Femur (tissue), 1 donor: ENCODE results near the gene TH.

Source experiments
- DNase-seq: peaks from one replicate; pipeline ENCODE4 v3.0.0-alpha.2; 2017

TH gene

GRCh38 chr11:2157294-2158040 is 14.1 kb downstream of the TH start:
- DNase-seq = no peak

GRCh38 chr11:2156416-2157182 is 15.0 kb downstream of the TH start:
- peak; percentile 83 for DNase-seq

- no peak for DNase-seq
Observed at GRCh38 chr11:2155511-2155910, 16.1 kb downstream of the TH start.

GRCh38 chr11:2154889-2155288 is 16.7 kb downstream of the TH start:
- DNase-seq = no peak

GRCh38 chr11:2154195-2154585 is 17.4 kb downstream of the TH start:
- no peak for DNase-seq

- DNase-seq = no peak
Observed at GRCh38 chr11:2153581-2154194, 17.9 kb downstream of the TH start.

GRCh38 chr11:2151500-2152257 is 19.9 kb downstream of the TH start:
- DNase-seq = peak; percentile 87

- no peak for DNase-seq
Observed at GRCh38 chr11:2149864-2150847, 21.5 kb downstream of the TH start.

- peak; percentile 69 for DNase-seq
Observed at GRCh38 chr11:2149460-2149859, 22.2 kb downstream of the TH start.

- no peak for DNase-seq
Observed at GRCh38 chr11:2148595-2148994, 23.0 kb downstream of the TH start.

GRCh38 chr11:2147391-2147790 is 24.2 kb downstream of the TH start:
- DNase-seq = no peak

GRCh38 chr11:2146051-2146450 is 25.6 kb downstream of the TH start:
- DNase-seq = no peak

GRCh38 chr11:2144544-2145248 is 26.9 kb downstream of the TH start:
- DNase-seq = no peak

- no peak for DNase-seq
Observed at GRCh38 chr11:2143799-2144543, 27.6 kb downstream of the TH start.

GRCh38 chr11:2143477-2143798 is 28.2 kb downstream of the TH start:
- DNase-seq = no peak

GRCh38 chr11:2142762-2143202 is 28.8 kb downstream of the TH start:
- DNase-seq = no peak

- DNase-seq = no peak
Observed at GRCh38 chr11:2142300-2142759, 29.3 kb downstream of the TH start.

- no peak for DNase-seq
Observed at GRCh38 chr11:2140411-2141400, 30.9 kb downstream of the TH start.
